ENCODE measurements around the gene FAR2.

DNA sequence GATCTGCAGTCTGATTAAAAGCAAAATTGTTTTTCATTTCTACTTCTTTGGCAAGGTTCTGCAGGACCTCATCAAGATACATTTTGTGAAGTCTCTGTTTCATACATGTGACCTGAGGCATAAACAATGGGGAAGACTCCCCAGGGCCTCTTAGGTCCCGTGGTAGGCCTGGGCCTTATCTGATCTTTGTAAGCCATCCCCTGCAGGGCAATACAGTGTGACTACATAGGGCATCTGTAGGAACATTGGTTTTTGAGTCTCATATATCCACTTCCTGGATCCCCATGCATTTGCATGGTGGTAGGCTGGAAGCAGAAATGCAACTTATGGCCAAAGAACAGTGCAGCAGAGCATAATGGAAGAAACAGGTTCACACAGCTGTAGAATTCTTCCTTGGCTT, 6.0 kb downstream of the FAR2 start:
- TF ChIP-seq, protein P1, sequence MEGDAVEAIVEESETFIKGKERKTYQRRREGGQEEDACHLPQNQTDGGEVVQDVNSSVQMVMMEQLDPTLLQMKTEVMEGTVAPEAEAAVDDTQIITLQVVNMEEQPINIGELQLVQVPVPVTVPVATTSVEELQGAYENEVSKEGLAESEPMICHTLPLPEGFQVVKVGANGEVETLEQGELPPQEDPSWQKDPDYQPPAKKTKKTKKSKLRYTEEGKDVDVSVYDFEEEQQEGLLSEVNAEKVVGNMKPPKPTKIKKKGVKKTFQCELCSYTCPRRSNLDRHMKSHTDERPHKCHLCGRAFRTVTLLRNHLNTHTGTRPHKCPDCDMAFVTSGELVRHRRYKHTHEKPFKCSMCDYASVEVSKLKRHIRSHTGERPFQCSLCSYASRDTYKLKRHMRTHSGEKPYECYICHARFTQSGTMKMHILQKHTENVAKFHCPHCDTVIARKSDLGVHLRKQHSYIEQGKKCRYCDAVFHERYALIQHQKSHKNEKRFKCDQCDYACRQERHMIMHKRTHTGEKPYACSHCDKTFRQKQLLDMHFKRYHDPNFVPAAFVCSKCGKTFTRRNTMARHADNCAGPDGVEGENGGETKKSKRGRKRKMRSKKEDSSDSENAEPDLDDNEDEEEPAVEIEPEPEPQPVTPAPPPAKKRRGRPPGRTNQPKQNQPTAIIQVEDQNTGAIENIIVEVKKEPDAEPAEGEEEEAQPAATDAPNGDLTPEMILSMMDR (conservative IDR thresholded peaks at IDR 0.05; ENCODE audit: low read depth, low read length) = no peak
- no peak for TF ChIP-seq EZH2 (IDR thresholded peaks at IDR 0.05; ENCODE audit: borderline replicate concordance, low read depth, low read length, poor library complexity, severe bottlenecking)
